ENCODE results near the gene C2.

The C2 gene

GRCh38 chr6:31952890-31953289, 25.4 kb downstream of the C2 start:
- in situ Hi-C loops (cut with MboI; ENCODE audit: low sequenced_read_pairs): no loop called here

GRCh38 chr6:31954511-31954910, 27.0 kb downstream of the C2 start:
- in situ Hi-C loops (cut with MboI; ENCODE audit: low sequenced_read_pairs): no loop called here

- in situ Hi-C loops (cut with MboI; ENCODE audit: low sequenced_read_pairs): no loop called here
Observed at GRCh38 chr6:31956796-31957195, 29.3 kb downstream of the C2 start.

- in situ Hi-C loops (cut with MboI; ENCODE audit: low sequenced_read_pairs): no loop called here
Observed at GRCh38 chr6:31958412-31958740, 30.9 kb downstream of the C2 start.

GRCh38 chr6:31958741-31959739, 31.5 kb downstream of the C2 start, which contains the start of the genes NELFE and SKIC2:
TSS of gene NELFE (minus strand) at chr6:31958971. CDS start at chr6:31958446, 525 bp downstream.
TSS of gene SKIC2 (plus strand) at chr6:31959175. CDS start at chr6:31959193, 18 bp downstream.
- in situ Hi-C loops (cut with MboI; ENCODE audit: low sequenced_read_pairs): no loop called here

- in situ Hi-C loops (cut with MboI; ENCODE audit: low sequenced_read_pairs): no loop called here
Observed at GRCh38 chr6:31961616-31962015, 34.1 kb downstream of the C2 start.

GRCh38 chr6:31963921-31964320, 36.4 kb downstream of the C2 start:
- in situ Hi-C loops (cut with MboI; ENCODE audit: low sequenced_read_pairs): no loop called here

- in situ Hi-C loops (cut with MboI; ENCODE audit: low sequenced_read_pairs): no loop called here
Observed at GRCh38 chr6:31965700-31966099, 38.2 kb downstream of the C2 start.

GRCh38 chr6:31966506-31966905, 39.0 kb downstream of the C2 start:
- in situ Hi-C loops (cut with MboI; ENCODE audit: low sequenced_read_pairs): no loop called here

- in situ Hi-C loops (cut with MboI; ENCODE audit: low sequenced_read_pairs): no loop called here
Observed at GRCh38 chr6:31966997-31967925, 39.7 kb downstream of the C2 start.

GRCh38 chr6:31967926-31968320, 40.4 kb downstream of the C2 start:
- in situ Hi-C loops (cut with MboI; ENCODE audit: low sequenced_read_pairs): no loop called here

GRCh38 chr6:31968326-31968725, 40.8 kb downstream of the C2 start:
- in situ Hi-C loops (cut with MboI; ENCODE audit: low sequenced_read_pairs): no loop called here

- in situ Hi-C loops (cut with MboI; ENCODE audit: low sequenced_read_pairs): no loop called here
Observed at GRCh38 chr6:31968791-31969711, 41.5 kb downstream of the C2 start.

- in situ Hi-C loops (cut with MboI; ENCODE audit: low sequenced_read_pairs): no loop called here
Observed at GRCh38 chr6:31969712-31970603, 42.4 kb downstream of the C2 start.

GRCh38 chr6:31970604-31971271, 43.2 kb downstream of the C2 start:
- in situ Hi-C loops (cut with MboI; ENCODE audit: low sequenced_read_pairs): no loop called here

- in situ Hi-C loops (cut with MboI; ENCODE audit: low sequenced_read_pairs): no loop called here
Observed at GRCh38 chr6:31971279-31971992, 43.9 kb downstream of the C2 start.

GRCh38 chr6:31971993-31972708, 44.6 kb downstream of the C2 start, which contains the start of gene DXO:
TSS of gene DXO (minus strand) at chr6:31972138. CDS start at chr6:31971675, 463 bp downstream.
- in situ Hi-C loops (cut with MboI; ENCODE audit: low sequenced_read_pairs): no loop called here

Measured in HL-60/S4 treated with retinoic acid at 250 ng/mL for 4 days and 3 days (cell line).